ENCODE measurements around the gene SLC4A1.

The SLC4A1 gene

GRCh38 chr17:44220213-44221083 is 47.5 kb downstream of the SLC4A1 start:
- H3K4me1 ChIP-seq (ENCODE audit: control insufficient read depth, insufficient read depth, low read length), result peaks cover 48% of the 10 kb centered on the region
- H3K27ac ChIP-seq (ENCODE audit: low read length), result peak overlapping the region; percentile 93
- peak overlapping the region; percentile 74 to 90 for H3K9ac ChIP-seq (ENCODE audit: low read length in 2 of 2)
- peaks cover 11 to 18% of the 10 kb centered on the region in 2 donors for H3K36me3 ChIP-seq (ENCODE audit: control insufficient read depth in 2 of 2, insufficient read depth in 2 of 2, low read length in 2 of 2)
- no peaks in the 10 kb centered on the region for H3K27me3 ChIP-seq (ENCODE audit: control insufficient read depth in 1 of 2, insufficient read depth in 2 of 2, low read length in 2 of 2)
- H3K9me3 ChIP-seq (ENCODE audit: control insufficient read depth in 2 of 2, low read length in 2 of 2), result no peaks in the 10 kb centered on the region
- H3K4me3 ChIP-seq (ENCODE audit: low read length in 2 of 2), result peak overlapping the region; percentile 63 to 85

- H3K27ac ChIP-seq (ENCODE audit: low read length), result peak within 1 kb of the TSS; percentile 93
- H3K9me3 ChIP-seq (ENCODE audit: control insufficient read depth in 2 of 2, low read length in 2 of 2), result no peaks in the 10 kb centered on the region
- peak within 1 kb of the TSS; percentile 63 to 85 for H3K4me3 ChIP-seq (ENCODE audit: low read length in 2 of 2)
- peaks cover 48% of the 10 kb centered on the region for H3K4me1 ChIP-seq (ENCODE audit: control insufficient read depth, insufficient read depth, low read length)
- no peaks in the 10 kb centered on the region for H3K27me3 ChIP-seq (ENCODE audit: control insufficient read depth in 1 of 2, insufficient read depth in 2 of 2, low read length in 2 of 2)
- H3K9ac ChIP-seq (ENCODE audit: low read length in 2 of 2), result peak within 1 kb of the TSS; percentile 74 to 90
- H3K36me3 ChIP-seq (ENCODE audit: control insufficient read depth in 2 of 2, insufficient read depth in 2 of 2, low read length in 2 of 2), result peaks cover 18 to 25% of the 10 kb centered on the region in 2 donors
Observed at GRCh38 chr17:44219616-44220212, 48.2 kb downstream of the SLC4A1 start, which contains the start of gene UBTF. Gene UBTF, minus strand, starts transcription at chr17:44219675. Its CDS starts 1,446 bp downstream, at chr17:44218229.

- peak overlapping the region; percentile 71 for H3K9ac ChIP-seq (ENCODE audit: low read length in 2 of 2)
- peaks cover 24 to 31% of the 10 kb centered on the region in 2 donors for H3K36me3 ChIP-seq (ENCODE audit: control insufficient read depth in 2 of 2, insufficient read depth in 2 of 2, low read length in 2 of 2)
- H3K4me1 ChIP-seq (ENCODE audit: control insufficient read depth, insufficient read depth, low read length), result peaks cover 48% of the 10 kb centered on the region
- no peaks in the 10 kb centered on the region for H3K27me3 ChIP-seq (ENCODE audit: control insufficient read depth in 1 of 2, insufficient read depth in 2 of 2, low read length in 2 of 2)
- H3K9me3 ChIP-seq (ENCODE audit: control insufficient read depth in 2 of 2, low read length in 2 of 2), result no peaks in the 10 kb centered on the region
- peak overlapping the region; percentile 60 for H3K27ac ChIP-seq (ENCODE audit: low read length)
- peak overlapping the region; percentile 58 to 78 for H3K4me3 ChIP-seq (ENCODE audit: low read length in 2 of 2)
Observed at GRCh38 chr17:44219108-44219615, 48.8 kb downstream of the SLC4A1 start.

GRCh38 chr17:44218344-44219107 is 49.4 kb downstream of the SLC4A1 start:
- no peaks in the 10 kb centered on the region for H3K9me3 ChIP-seq (ENCODE audit: control insufficient read depth in 2 of 2, low read length in 2 of 2)
- H3K36me3 ChIP-seq (ENCODE audit: control insufficient read depth in 2 of 2, insufficient read depth in 2 of 2, low read length in 2 of 2), result peaks cover 30 to 36% of the 10 kb centered on the region in 2 donors
- H3K9ac ChIP-seq (ENCODE audit: low read length in 2 of 2), result peak overlapping the region; percentile 60 to 69
- H3K4me3 ChIP-seq (ENCODE audit: low read length in 2 of 2), result peak overlapping the region; percentile 78
- H3K27ac ChIP-seq (ENCODE audit: low read length), result peak overlapping the region; percentile 69
- H3K27me3 ChIP-seq (ENCODE audit: control insufficient read depth in 1 of 2, insufficient read depth in 2 of 2, low read length in 2 of 2), result no peaks in the 10 kb centered on the region
- peaks cover 44% of the 10 kb centered on the region for H3K4me1 ChIP-seq (ENCODE audit: control insufficient read depth, insufficient read depth, low read length)

GRCh38 chr17:44217738-44218343 is 50.1 kb downstream of the SLC4A1 start:
- Histone ChIP-seq H3K9ac (ENCODE audit: low read length in 2 of 2) (peak overlapping the region; percentile 60 to 69), H3K27ac (ENCODE audit: low read length) (peak overlapping the region; percentile 69)

GRCh38 chr17:44216694-44217093 is 51.2 kb downstream of the SLC4A1 start:
- Histone ChIP-seq H3K9ac (ENCODE audit: low read length in 2 of 2) (peak overlapping the region in 1 of 2 donors; percentile 36), H3K4me3 (ENCODE audit: low read length in 2 of 2) (peak overlapping the region in 1 of 2 donors; percentile 22), H3K27me3 (ENCODE audit: control insufficient read depth in 1 of 2, insufficient read depth in 2 of 2, low read length in 2 of 2) (no peaks in the 10 kb centered on the region), H3K27ac (ENCODE audit: low read length) (no peak overlapping the region), H3K4me1 (ENCODE audit: control insufficient read depth, insufficient read depth, low read length) (peaks cover 26% of the 10 kb centered on the region), H3K9me3 (ENCODE audit: control insufficient read depth in 2 of 2, low read length in 2 of 2) (no peaks in the 10 kb centered on the region), H3K36me3 (ENCODE audit: control insufficient read depth in 2 of 2, insufficient read depth in 2 of 2, low read length in 2 of 2) (peaks cover 34 to 40% of the 10 kb centered on the region in 2 donors)

More at GRCh38 chr17:44217738-44218343, 50.1 kb downstream of the SLC4A1 start:
- no peaks in the 10 kb centered on the region for H3K27me3 ChIP-seq (ENCODE audit: control insufficient read depth in 1 of 2, insufficient read depth in 2 of 2, low read length in 2 of 2)
- no peaks in the 10 kb centered on the region for H3K9me3 ChIP-seq (ENCODE audit: control insufficient read depth in 2 of 2, low read length in 2 of 2)
- H3K36me3 ChIP-seq (ENCODE audit: control insufficient read depth in 2 of 2, insufficient read depth in 2 of 2, low read length in 2 of 2), result peaks cover 33 to 40% of the 10 kb centered on the region in 2 donors
- peak overlapping the region; percentile 78 for H3K4me3 ChIP-seq (ENCODE audit: low read length in 2 of 2)
- H3K4me1 ChIP-seq (ENCODE audit: control insufficient read depth, insufficient read depth, low read length), result peaks cover 37% of the 10 kb centered on the region

GRCh38 chr17:44216173-44216572 is 51.8 kb downstream of the SLC4A1 start:
- Histone ChIP-seq H3K9me3 (ENCODE audit: control insufficient read depth in 2 of 2, low read length in 2 of 2) (no peaks in the 10 kb centered on the region), H3K4me3 (ENCODE audit: low read length in 2 of 2) (no peak overlapping the region), H3K9ac (ENCODE audit: low read length in 2 of 2) (no peak overlapping the region), H3K27me3 (ENCODE audit: control insufficient read depth in 1 of 2, insufficient read depth in 2 of 2, low read length in 2 of 2) (no peaks in the 10 kb centered on the region), H3K36me3 (ENCODE audit: control insufficient read depth in 2 of 2, insufficient read depth in 2 of 2, low read length in 2 of 2) (peaks cover 39 to 45% of the 10 kb centered on the region in 2 donors), H3K27ac (ENCODE audit: low read length) (peak overlapping the region; percentile 24), H3K4me1 (ENCODE audit: control insufficient read depth, insufficient read depth, low read length) (peaks cover 24% of the 10 kb centered on the region)

- H3K36me3 ChIP-seq (ENCODE audit: control insufficient read depth in 2 of 2, insufficient read depth in 2 of 2, low read length in 2 of 2), result peaks cover 40 to 45% of the 10 kb centered on the region in 2 donors
- peaks cover 36% of the 10 kb centered on the region for H3K4me1 ChIP-seq (ENCODE audit: control insufficient read depth, insufficient read depth, low read length)
- no peak overlapping the region for H3K27ac ChIP-seq (ENCODE audit: low read length)
- H3K9me3 ChIP-seq (ENCODE audit: control insufficient read depth in 2 of 2, low read length in 2 of 2), result no peaks in the 10 kb centered on the region
- H3K4me3 ChIP-seq (ENCODE audit: low read length in 2 of 2), result no peak overlapping the region
- H3K9ac ChIP-seq (ENCODE audit: low read length in 2 of 2), result no peak overlapping the region
- no peaks in the 10 kb centered on the region for H3K27me3 ChIP-seq (ENCODE audit: control insufficient read depth in 1 of 2, insufficient read depth in 2 of 2, low read length in 2 of 2)
Observed at GRCh38 chr17:44214896-44215295, 53.0 kb downstream of the SLC4A1 start.

GRCh38 chr17:44214230-44214494 is 53.8 kb downstream of the SLC4A1 start:
- Histone ChIP-seq H3K27ac (ENCODE audit: low read length) (no peak overlapping the region), H3K36me3 (ENCODE audit: control insufficient read depth in 2 of 2, insufficient read depth in 2 of 2, low read length in 2 of 2) (peaks cover 48 to 51% of the 10 kb centered on the region in 2 donors), H3K9me3 (ENCODE audit: control insufficient read depth in 2 of 2, low read length in 2 of 2) (no peaks in the 10 kb centered on the region), H3K4me1 (ENCODE audit: control insufficient read depth, insufficient read depth, low read length) (peaks cover 39% of the 10 kb centered on the region), H3K4me3 (ENCODE audit: low read length in 2 of 2) (no peak overlapping the region), H3K9ac (ENCODE audit: low read length in 2 of 2) (no peak overlapping the region), H3K27me3 (ENCODE audit: control insufficient read depth in 1 of 2, insufficient read depth in 2 of 2, low read length in 2 of 2) (no peaks in the 10 kb centered on the region)
